ENCODE results near the gene IL18R1. TPM values are rescaled to one million over a fixed set of nuclear protein-coding genes. Genes with fewer than 3 reads are reported as not detected.

IL18R1 gene
- total and polyA plus RNA-seq, 9 of the 15 experiments (the other 6 are each of a cell fraction or from before 2014, with no cell fraction given), result 0.55 to 10.0 (median 2.5) TPM

- TF ChIP-seq ZNF561 (CRISPR knock-in tag; conservative IDR thresholded peaks at IDR 0.05) (no peak), ZNF165 (CRISPR knock-in tag; IDR thresholded peaks at IDR 0.05; ENCODE audit: borderline replicate concordance) (no peak), SMARCC2 (IDR thresholded peaks at IDR 0.05; ENCODE audit: low read depth) (no peak), DIDO1 (tag; IDR thresholded peaks at IDR 0.05; ENCODE audit: low read depth) (no peak), MTF1 (CRISPR knock-in tag; IDR thresholded peaks at IDR 0.05; ENCODE audit: borderline replicate concordance) (no peak), ZNF217 (CRISPR knock-in tag; IDR thresholded peaks at IDR 0.05) (no peak)
- TF ChIP-seq, protein P1, sequence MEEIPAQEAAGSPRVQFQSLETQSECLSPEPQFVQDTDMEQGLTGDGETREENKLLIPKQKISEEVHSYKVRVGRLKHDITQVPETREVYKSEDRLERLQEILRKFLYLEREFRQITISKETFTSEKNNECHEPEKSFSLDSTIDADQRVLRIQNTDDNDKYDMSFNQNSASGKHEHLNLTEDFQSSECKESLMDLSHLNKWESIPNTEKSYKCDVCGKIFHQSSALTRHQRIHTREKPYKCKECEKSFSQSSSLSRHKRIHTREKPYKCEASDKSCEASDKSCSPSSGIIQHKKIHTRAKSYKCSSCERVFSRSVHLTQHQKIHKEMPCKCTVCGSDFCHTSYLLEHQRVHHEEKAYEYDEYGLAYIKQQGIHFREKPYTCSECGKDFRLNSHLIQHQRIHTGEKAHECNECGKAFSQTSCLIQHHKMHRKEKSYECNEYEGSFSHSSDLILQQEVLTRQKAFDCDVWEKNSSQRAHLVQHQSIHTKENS (CRISPR knock-in tag; IDR thresholded peaks at IDR 0.05), result no peak
Observed at GRCh38 chr2:102420290-102420689, 64.7 kb downstream of the IL18R1 start (continued).

GRCh38 chr2:102421890-102422759, 66.5 kb downstream of the IL18R1 start:
- no peaks in the 10 kb centered on the region for H3K36me3 ChIP-seq (ENCODE audit: control insufficient read depth, insufficient read depth, low read length)
- H3K27ac ChIP-seq (ENCODE audit: extremely low read depth, low read depth, low read length), result peak overlapping the region; percentile 54; the same call in 2 of the 3 replicates
- H3K9ac ChIP-seq (ENCODE audit: insufficient read depth in 1 of 2, low read depth in 2 of 2, low read length in 2 of 2), result peak overlapping the region; percentile 10 to 17; a peak in 1 of 4 replicates
- peak overlapping the region; percentile 59 for H3K4me2 ChIP-seq (ENCODE audit: insufficient read depth, low read length)
- WGBS (ENCODE audit: insufficient coverage, low coverage, missing lambda C conversion rate), result 0% methylated on average over 5 of the region's 5 CpGs
- peak; percentile 68 for ATAC-seq
- intact Hi-C loops (cut with micrococcal nuclease) (loop anchor here (2.0 kb wide), 1 partner anchor 21 kb away; no protein-coding TSS in a partner anchor), in situ Hi-C loops (cut with MboI) (no loop called here)
- no peaks in the 10 kb centered on the region for H3K27me3 ChIP-seq (ENCODE audit: control insufficient read depth in 2 of 2, insufficient read depth in 2 of 2, low read length in 2 of 2)
- no TSS peak for BruUV-seq (replicated peaks)
- H2AFZ ChIP-seq (ENCODE audit: low read depth, low read length), result peak overlapping the region; percentile 23
- H4K20me1 ChIP-seq (replicated peaks; ENCODE audit: control insufficient read depth, insufficient read depth, low read length), result no peaks in the 10 kb centered on the region
- ChIA-PET POLR2A (interaction anchor here (0.7 to 1.1 kb wide), 2 partner anchors 13 to 70 kb away, joined by 3 to 4 read pairs; no protein-coding TSS in a partner anchor), CTCF (ENCODE audit: low intra/inter-chr PET ratio) (no interaction called here)
- no peaks in the 10 kb centered on the region; the same call in 1 of the 2 replicates for H3K9me3 ChIP-seq (replicated peaks; ENCODE audit: control insufficient read depth, insufficient read depth, low read depth, low read length)
- H3K79me2 ChIP-seq (ENCODE audit: control insufficient read depth, insufficient read depth, low read length), result no peaks in the 10 kb centered on the region
- no peak overlapping the region for H3K4me3 ChIP-seq
- no peaks in the 10 kb centered on the region for H3K9me1 ChIP-seq (ENCODE audit: control insufficient read depth, insufficient read depth, low read length)
- peak; percentile 88 for FAIRE-seq
- peak in 3 of 4 experiments; percentile 20 to 86 (median 57) for DNase-seq (ENCODE audit: extremely low read depth in 1 of 4, low spot score in 3 of 4)
- H3K4me1 ChIP-seq (replicated peaks in 1 of 2; ENCODE audit: control insufficient read depth in 2 of 2, insufficient read depth in 2 of 2, low read length in 2 of 2), result peaks cover 21 to 56% of the 10 kb centered on the region in 2 experiments
- TF ChIP-seq ASH1L (IDR thresholded peaks at IDR 0.05; ENCODE audit: borderline replicate concordance, low read depth, partially characterized antibody) (no peak), CSDE1 (IDR thresholded peaks at IDR 0.05) (no peak), U2AF1 (optimal IDR thresholded peaks at IDR 0.05; ENCODE audit: low read depth, low read length) (no peak), ZBTB33 (CRISPR knock-in tag; IDR thresholded peaks at IDR 0.05) (no peak)
- TF ChIP-seq, protein P2, sequence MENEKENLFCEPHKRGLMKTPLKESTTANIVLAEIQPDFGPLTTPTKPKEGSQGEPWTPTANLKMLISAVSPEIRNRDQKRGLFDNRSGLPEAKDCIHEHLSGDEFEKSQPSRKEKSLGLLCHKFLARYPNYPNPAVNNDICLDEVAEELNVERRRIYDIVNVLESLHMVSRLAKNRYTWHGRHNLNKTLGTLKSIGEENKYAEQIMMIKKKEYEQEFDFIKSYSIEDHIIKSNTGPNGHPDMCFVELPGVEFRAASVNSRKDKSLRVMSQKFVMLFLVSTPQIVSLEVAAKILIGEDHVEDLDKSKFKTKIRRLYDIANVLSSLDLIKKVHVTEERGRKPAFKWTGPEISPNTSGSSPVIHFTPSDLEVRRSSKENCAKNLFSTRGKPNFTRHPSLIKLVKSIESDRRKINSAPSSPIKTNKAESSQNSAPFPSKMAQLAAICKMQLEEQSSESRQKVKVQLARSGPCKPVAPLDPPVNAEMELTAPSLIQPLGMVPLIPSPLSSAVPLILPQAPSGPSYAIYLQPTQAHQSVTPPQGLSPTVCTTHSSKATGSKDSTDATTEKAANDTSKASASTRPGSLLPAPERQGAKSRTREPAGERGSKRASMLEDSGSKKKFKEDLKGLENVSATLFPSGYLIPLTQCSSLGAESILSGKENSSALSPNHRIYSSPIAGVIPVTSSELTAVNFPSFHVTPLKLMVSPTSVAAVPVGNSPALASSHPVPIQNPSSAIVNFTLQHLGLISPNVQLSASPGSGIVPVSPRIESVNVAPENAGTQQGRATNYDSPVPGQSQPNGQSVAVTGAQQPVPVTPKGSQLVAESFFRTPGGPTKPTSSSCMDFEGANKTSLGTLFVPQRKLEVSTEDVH (IDR thresholded peaks at IDR 0.05; ENCODE audit: low read depth, partially characterized antibody), result no peak

Measured in K562 (cell line).